Mesothelial cell of epicardium (in vitro differentiated cells): Measurements from ENCODE around the gene CHD9NB. TPM values are rescaled to one million over a fixed set of nuclear protein-coding genes. Genes with fewer than 3 reads are reported as not detected.
A peak's percentile ranks its signal among the peaks of the same experiment; 100 is the strongest.
"Not testable (repeated sequence)": the region's sequence is repeated elsewhere in the genome, so short reads cannot be mapped to it uniquely, and the experiment has no call there.

Experiments
- DNase-seq, 2 experiments: peaks; one replicate each; pipeline ENCODE4 v3.0.0; 2021; ENCODE audit warnings: low spot score in 2 of 2; ENCODE audit not compliant: unreplicated experiment in 2 of 2
- H3K27ac Mint-ChIP-seq: 2 replicates; pipeline ENCODE4 v1.8.0; 2021; ENCODE audit warnings: mixed read lengths
- H3K27me3 Mint-ChIP-seq: 2 replicates; pipeline ENCODE4 v1.8.0; 2021; ENCODE audit warnings: low read depth, mixed read lengths
- H3K36me3 Mint-ChIP-seq: 2 replicates; pipeline ENCODE4 v1.8.0; 2021; ENCODE audit warnings: mixed read lengths
- H3K4me1 Mint-ChIP-seq: 2 replicates; pipeline ENCODE4 v1.8.0; 2021; ENCODE audit warnings: mixed read lengths
- H3K4me3 Mint-ChIP-seq: 2 replicates; pipeline ENCODE4 v1.8.0; 2021; ENCODE audit warnings: mild to moderate bottlenecking, moderate library complexity, mixed read lengths
- H3K9me3 Mint-ChIP-seq: 2 replicates; pipeline ENCODE4 v1.8.0; 2021; ENCODE audit warnings: mixed read lengths
- CTCF ChIP-seq: fragments of 200-600 bp; sonication (generic); IDR thresholded peaks from one replicate; pipeline ENCODE4 v1.5.0; 2021; ENCODE audit warnings: antibody characterized with exemption; ENCODE audit not compliant: unreplicated experiment
- total RNA-seq: library from RNA; stranded (reverse); gene quantifications from 3 replicates; pipeline ENCODE4 v1.2.1, GENCODE V29; 2021

CHD9NB gene
- total RNA-seq, 1 donor from 2014 or later: 0.29 TPM

GRCh38 chr16:53081686-53082407 is 29.1 kb upstream of the CHD9NB start:
- H3K4me3 Mint-ChIP-seq: no peak overlapping the region
- peaks cover 5% of the 10 kb centered on the region for H3K36me3 Mint-ChIP-seq
- no peak for TF ChIP-seq CTCF
- DNase-seq: no peak
- H3K9me3 Mint-ChIP-seq: no peaks in the 10 kb centered on the region
- no peaks in the 10 kb centered on the region for H3K27me3 Mint-ChIP-seq
- H3K4me1 Mint-ChIP-seq: peaks cover 66% of the 10 kb centered on the region
- H3K27ac Mint-ChIP-seq: peak overlapping the region; percentile 12

- no peak for DNase-seq
- TF ChIP-seq CTCF: no peak
- Mint-ChIP-seq H3K27me3 (no peaks in the 10 kb centered on the region), H3K4me3 (peak overlapping the region; percentile 37), H3K36me3 (peaks cover 5% of the 10 kb centered on the region), H3K4me1 (peaks cover 62% of the 10 kb centered on the region), H3K27ac (peak overlapping the region; percentile 95), H3K9me3 (no peaks in the 10 kb centered on the region)
These were observed 28.3 kb upstream of the CHD9NB start for GRCh38 chr16:53081032-53081424.

GRCh38 chr16:53080345-53081031 is 27.8 kb upstream of the CHD9NB start:
- peak overlapping the region; percentile 95 for H3K27ac Mint-ChIP-seq

GRCh38 chr16:53078765-53079485 is 26.2 kb upstream of the CHD9NB start:
- Mint-ChIP-seq H3K27ac (peak overlapping the region; percentile 95), H3K4me3 (no peak overlapping the region), H3K9me3 (peaks cover 10% of the 10 kb centered on the region), H3K27me3 (no peaks in the 10 kb centered on the region), H3K36me3 (peaks cover 24% of the 10 kb centered on the region), H3K4me1 (peaks cover 49% of the 10 kb centered on the region)
- no peak for TF ChIP-seq CTCF
- DNase-seq: no peak

More at GRCh38 chr16:53080345-53081031, 27.8 kb upstream of the CHD9NB start:
- Mint-ChIP-seq H3K4me1 (peaks cover 56% of the 10 kb centered on the region), H3K9me3 (peaks cover 4% of the 10 kb centered on the region), H3K36me3 (peaks cover 9% of the 10 kb centered on the region), H3K27me3 (no peaks in the 10 kb centered on the region), H3K4me3 (peak overlapping the region; percentile 37)
- peak in 1 of 2 experiments; percentile 54 for DNase-seq
- TF ChIP-seq CTCF: no peak

GRCh38 chr16:53078247-53078646 is 25.6 kb upstream of the CHD9NB start:
- DNase-seq: no peak
- peaks cover 17% of the 10 kb centered on the region for H3K9me3 Mint-ChIP-seq
- no peaks in the 10 kb centered on the region for H3K27me3 Mint-ChIP-seq
- no peak overlapping the region for H3K4me3 Mint-ChIP-seq
- no peak for TF ChIP-seq CTCF
- H3K4me1 Mint-ChIP-seq: peaks cover 43% of the 10 kb centered on the region
- H3K36me3 Mint-ChIP-seq: peaks cover 29% of the 10 kb centered on the region
- H3K27ac Mint-ChIP-seq: peak overlapping the region; percentile 57

- Mint-ChIP-seq H3K4me1 (peaks cover 33% of the 10 kb centered on the region), H3K36me3 (peaks cover 29% of the 10 kb centered on the region), H3K9me3 (peaks cover 20% of the 10 kb centered on the region)
- not testable (repeated sequence) for H3K4me3 Mint-ChIP-seq, H3K27ac Mint-ChIP-seq, DNase-seq, H3K27me3 Mint-ChIP-seq
These were observed 22.8 kb upstream of the CHD9NB start for GRCh38 chr16:53075461-53075860.

- DNase-seq, H3K27ac Mint-ChIP-seq, H3K4me3 Mint-ChIP-seq, H3K27me3 Mint-ChIP-seq: not testable (repeated sequence)
- peaks cover 22% of the 10 kb centered on the region for H3K4me1 Mint-ChIP-seq
- peaks cover 20% of the 10 kb centered on the region for H3K9me3 Mint-ChIP-seq
- peaks cover 30% of the 10 kb centered on the region for H3K36me3 Mint-ChIP-seq
These were observed 21.6 kb upstream of the CHD9NB start for GRCh38 chr16:53074296-53074695.
